ENCODE measurements around the gene ANXA4.

DNA sequence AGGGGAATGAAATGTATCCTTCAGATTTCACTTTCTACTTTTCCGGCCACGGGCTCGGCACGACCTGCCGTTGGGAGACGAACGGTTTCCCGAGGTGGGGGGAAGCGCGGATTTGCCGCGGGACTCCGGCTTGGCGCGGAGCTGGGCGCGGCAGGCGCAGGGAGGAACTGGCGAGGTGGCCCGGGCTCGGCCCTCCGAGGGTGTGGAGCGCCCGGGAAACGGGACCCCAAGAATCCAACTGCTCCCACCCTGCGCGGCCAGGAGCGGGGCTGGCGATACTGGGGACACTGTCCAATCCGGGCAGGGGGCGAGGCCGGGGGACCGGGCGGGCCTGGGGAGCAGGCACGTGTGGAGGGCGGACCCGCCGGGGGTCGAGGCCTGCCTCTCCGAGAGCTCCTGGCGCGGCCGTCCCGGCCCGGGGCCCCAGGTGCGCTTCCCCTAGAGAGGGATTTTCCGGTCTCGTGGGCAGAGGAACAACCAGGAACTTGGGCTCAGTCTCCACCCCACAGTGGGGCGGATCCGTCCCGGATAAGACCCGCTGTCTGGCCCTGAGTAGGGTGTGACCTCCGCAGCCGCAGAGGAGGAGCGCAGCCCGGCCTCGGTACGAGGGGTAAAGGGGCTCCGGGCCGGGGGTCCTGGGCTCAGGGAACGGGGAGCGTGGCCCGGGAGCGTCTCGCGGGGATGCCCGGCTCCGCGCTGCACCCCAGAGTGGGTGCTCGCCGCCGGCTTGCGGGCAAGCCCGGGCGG lies at the start of gene ANXA4:
- TF ChIP-seq, protein P1, sequence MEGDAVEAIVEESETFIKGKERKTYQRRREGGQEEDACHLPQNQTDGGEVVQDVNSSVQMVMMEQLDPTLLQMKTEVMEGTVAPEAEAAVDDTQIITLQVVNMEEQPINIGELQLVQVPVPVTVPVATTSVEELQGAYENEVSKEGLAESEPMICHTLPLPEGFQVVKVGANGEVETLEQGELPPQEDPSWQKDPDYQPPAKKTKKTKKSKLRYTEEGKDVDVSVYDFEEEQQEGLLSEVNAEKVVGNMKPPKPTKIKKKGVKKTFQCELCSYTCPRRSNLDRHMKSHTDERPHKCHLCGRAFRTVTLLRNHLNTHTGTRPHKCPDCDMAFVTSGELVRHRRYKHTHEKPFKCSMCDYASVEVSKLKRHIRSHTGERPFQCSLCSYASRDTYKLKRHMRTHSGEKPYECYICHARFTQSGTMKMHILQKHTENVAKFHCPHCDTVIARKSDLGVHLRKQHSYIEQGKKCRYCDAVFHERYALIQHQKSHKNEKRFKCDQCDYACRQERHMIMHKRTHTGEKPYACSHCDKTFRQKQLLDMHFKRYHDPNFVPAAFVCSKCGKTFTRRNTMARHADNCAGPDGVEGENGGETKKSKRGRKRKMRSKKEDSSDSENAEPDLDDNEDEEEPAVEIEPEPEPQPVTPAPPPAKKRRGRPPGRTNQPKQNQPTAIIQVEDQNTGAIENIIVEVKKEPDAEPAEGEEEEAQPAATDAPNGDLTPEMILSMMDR (IDR thresholded peaks at IDR 0.05) = no peak
- TF ChIP-seq POLR2A (IDR thresholded peaks at IDR 0.05) = peak; percentile 6 to 75
- peak in 1 of 2 donors; percentile 81 for TF ChIP-seq EP300 (IDR thresholded peaks at IDR 0.05)

All from tibial nerve (tissue), 4 donors.